ENCODE results near the gene ATP2C1.

The ATP2C1 gene

DNA sequence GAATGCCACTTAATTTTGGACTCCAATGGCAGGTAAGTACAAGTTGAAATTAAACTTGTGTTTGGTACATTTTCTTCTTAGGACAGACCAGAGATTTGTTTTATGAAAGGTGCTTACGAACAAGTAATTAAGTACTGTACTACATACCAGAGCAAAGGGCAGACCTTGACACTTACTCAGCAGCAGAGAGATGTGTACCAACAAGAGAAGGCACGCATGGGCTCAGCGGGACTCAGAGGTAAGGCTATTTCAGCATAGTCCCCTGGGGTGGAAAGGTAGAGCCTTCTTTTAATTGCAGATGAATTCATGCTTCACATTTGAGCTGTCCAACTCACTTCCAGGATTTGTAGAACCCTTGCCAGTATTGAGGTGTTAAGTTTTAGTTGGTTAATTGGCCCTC, 81.4 kb downstream of the ATP2C1 start:
- TF ChIP-seq, protein P1, sequence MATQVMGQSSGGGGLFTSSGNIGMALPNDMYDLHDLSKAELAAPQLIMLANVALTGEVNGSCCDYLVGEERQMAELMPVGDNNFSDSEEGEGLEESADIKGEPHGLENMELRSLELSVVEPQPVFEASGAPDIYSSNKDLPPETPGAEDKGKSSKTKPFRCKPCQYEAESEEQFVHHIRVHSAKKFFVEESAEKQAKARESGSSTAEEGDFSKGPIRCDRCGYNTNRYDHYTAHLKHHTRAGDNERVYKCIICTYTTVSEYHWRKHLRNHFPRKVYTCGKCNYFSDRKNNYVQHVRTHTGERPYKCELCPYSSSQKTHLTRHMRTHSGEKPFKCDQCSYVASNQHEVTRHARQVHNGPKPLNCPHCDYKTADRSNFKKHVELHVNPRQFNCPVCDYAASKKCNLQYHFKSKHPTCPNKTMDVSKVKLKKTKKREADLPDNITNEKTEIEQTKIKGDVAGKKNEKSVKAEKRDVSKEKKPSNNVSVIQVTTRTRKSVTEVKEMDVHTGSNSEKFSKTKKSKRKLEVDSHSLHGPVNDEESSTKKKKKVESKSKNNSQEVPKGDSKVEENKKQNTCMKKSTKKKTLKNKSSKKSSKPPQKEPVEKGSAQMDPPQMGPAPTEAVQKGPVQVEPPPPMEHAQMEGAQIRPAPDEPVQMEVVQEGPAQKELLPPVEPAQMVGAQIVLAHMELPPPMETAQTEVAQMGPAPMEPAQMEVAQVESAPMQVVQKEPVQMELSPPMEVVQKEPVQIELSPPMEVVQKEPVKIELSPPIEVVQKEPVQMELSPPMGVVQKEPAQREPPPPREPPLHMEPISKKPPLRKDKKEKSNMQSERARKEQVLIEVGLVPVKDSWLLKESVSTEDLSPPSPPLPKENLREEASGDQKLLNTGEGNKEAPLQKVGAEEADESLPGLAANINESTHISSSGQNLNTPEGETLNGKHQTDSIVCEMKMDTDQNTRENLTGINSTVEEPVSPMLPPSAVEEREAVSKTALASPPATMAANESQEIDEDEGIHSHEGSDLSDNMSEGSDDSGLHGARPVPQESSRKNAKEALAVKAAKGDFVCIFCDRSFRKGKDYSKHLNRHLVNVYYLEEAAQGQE (IDR thresholded peaks at IDR 0.05; ENCODE audit: insufficient read depth in 1 of 2, low read depth in 2 of 2, low read length in 2 of 2) = no peak
- TF ChIP-seq POLR2AphosphoS5 (IDR thresholded peaks at IDR 0.05; ENCODE audit: low read depth, low read length) = no peak
- no peak for TF ChIP-seq FOXP2 (optimal IDR thresholded peaks at IDR 0.05; ENCODE audit: borderline replicate concordance, extremely low read depth, extremely low read length, insufficient read depth)
- no peak for TF ChIP-seq SIN3A (IDR thresholded peaks at IDR 0.05; ENCODE audit: borderline replicate concordance, insufficient read depth, low read length)
- no peak for TF ChIP-seq TAF1 (IDR thresholded peaks at IDR 0.05; ENCODE audit: borderline replicate concordance, insufficient read depth, low read length)

DNA sequence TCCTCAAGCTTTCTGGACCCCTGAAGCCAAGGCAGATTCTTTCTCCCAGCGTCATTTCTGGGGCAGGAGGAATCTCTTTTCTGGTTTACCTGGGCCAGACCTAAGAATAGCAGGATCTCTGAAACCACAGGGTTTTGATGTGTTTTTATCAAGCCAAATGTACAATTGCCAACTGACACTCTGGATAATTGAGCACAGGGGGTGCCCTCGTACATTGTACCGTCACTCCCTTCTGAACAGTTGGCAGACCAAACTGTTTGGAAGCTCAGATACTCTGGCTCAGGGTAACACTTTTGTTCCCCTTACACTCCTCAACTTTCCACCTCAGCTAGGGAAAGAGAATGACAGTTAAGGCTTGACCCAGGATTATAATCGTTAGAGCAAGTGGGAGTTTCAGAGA, 82.8 kb downstream of the ATP2C1 start:
- TF ChIP-seq, protein P1 (IDR thresholded peaks at IDR 0.05; ENCODE audit: insufficient read depth in 1 of 2, low read depth in 2 of 2, low read length in 2 of 2) = no peak
- TF ChIP-seq SIN3A (IDR thresholded peaks at IDR 0.05; ENCODE audit: borderline replicate concordance, insufficient read depth, low read length) (no peak), TAF1 (IDR thresholded peaks at IDR 0.05; ENCODE audit: borderline replicate concordance, insufficient read depth, low read length) (no peak), POLR2AphosphoS5 (IDR thresholded peaks at IDR 0.05; ENCODE audit: low read depth, low read length) (no peak), FOXP2 (optimal IDR thresholded peaks at IDR 0.05; ENCODE audit: borderline replicate concordance, extremely low read depth, extremely low read length, insufficient read depth) (no peak)

DNA sequence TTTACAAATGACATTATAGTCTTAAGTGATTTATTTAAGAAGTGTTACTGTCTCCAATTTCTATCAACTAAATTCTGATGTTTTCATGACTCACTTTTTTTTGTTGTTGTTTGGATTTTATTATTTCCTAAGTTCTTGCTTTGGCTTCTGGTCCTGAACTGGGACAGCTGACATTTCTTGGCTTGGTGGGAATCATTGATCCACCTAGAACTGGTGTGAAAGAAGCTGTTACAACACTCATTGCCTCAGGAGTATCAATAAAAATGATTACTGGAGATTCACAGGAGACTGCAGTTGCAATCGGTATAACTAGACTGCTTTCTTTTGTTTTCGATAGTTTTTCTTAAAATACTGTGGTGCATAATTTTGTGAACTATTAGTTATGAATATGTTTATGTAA, 85.2 kb downstream of the ATP2C1 start:
- TF ChIP-seq SIN3A (IDR thresholded peaks at IDR 0.05; ENCODE audit: borderline replicate concordance, insufficient read depth, low read length) = no peak
- TF ChIP-seq, protein P1 (IDR thresholded peaks at IDR 0.05; ENCODE audit: insufficient read depth in 1 of 2, low read depth in 2 of 2, low read length in 2 of 2) = no peak
- no peak for TF ChIP-seq TAF1 (IDR thresholded peaks at IDR 0.05; ENCODE audit: borderline replicate concordance, insufficient read depth, low read length)
- TF ChIP-seq FOXP2 (optimal IDR thresholded peaks at IDR 0.05; ENCODE audit: borderline replicate concordance, extremely low read depth, extremely low read length, insufficient read depth) = no peak
- no peak for TF ChIP-seq POLR2AphosphoS5 (IDR thresholded peaks at IDR 0.05; ENCODE audit: low read depth, low read length)

DNA sequence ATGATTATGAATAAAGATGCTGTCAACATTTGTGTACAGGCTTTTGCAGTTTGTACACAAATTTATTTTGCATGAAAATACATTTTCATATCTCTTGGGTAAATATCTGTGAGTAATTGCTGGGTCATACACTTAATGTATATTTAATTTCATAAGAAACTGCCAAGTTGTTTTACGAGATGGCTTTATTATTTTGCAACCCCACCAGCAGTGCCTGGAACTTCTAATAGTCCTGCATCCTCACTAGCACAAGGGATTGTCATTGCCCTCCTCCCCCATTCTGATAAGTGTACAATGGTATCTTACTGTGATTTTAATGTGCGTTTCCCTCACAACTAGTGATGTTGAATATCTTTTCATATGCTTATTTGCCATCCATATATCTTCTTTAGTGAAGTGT, 87.6 kb downstream of the ATP2C1 start:
- TF ChIP-seq FOXP2 (optimal IDR thresholded peaks at IDR 0.05; ENCODE audit: borderline replicate concordance, extremely low read depth, extremely low read length, insufficient read depth) = no peak
- no peak for TF ChIP-seq TAF1 (IDR thresholded peaks at IDR 0.05; ENCODE audit: borderline replicate concordance, insufficient read depth, low read length)
- no peak for TF ChIP-seq SIN3A (IDR thresholded peaks at IDR 0.05; ENCODE audit: borderline replicate concordance, insufficient read depth, low read length)
- TF ChIP-seq, protein P1 (IDR thresholded peaks at IDR 0.05; ENCODE audit: insufficient read depth in 1 of 2, low read depth in 2 of 2, low read length in 2 of 2) = no peak
- TF ChIP-seq POLR2AphosphoS5 (IDR thresholded peaks at IDR 0.05; ENCODE audit: low read depth, low read length) = no peak

DNA sequence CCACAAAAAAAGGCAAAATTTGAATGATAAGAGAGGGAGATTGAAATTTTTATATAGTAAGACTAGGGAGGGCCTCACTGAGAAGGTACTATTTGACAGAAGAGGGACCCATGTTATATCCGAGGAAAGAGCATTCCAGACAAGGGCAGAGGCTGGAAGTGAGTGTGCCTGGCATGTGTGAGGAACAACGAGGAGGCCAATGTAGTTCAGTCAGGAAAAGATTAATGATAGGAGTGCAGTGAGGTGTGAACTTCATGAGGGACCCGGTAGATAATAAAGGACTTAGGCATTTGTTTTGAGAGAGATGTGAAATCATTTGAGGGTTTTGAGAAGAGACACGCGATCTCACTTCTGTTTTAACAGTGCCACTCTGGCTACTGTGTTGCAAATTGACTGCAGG, 96.4 kb downstream of the ATP2C1 start:
- TF ChIP-seq TAF1 (IDR thresholded peaks at IDR 0.05; ENCODE audit: borderline replicate concordance, insufficient read depth, low read length) (no peak), POLR2AphosphoS5 (IDR thresholded peaks at IDR 0.05; ENCODE audit: low read depth, low read length) (no peak), SIN3A (IDR thresholded peaks at IDR 0.05; ENCODE audit: borderline replicate concordance, insufficient read depth, low read length) (no peak), FOXP2 (optimal IDR thresholded peaks at IDR 0.05; ENCODE audit: borderline replicate concordance, extremely low read depth, extremely low read length, insufficient read depth) (no peak)
- TF ChIP-seq, protein P1 (IDR thresholded peaks at IDR 0.05; ENCODE audit: insufficient read depth in 1 of 2, low read depth in 2 of 2, low read length in 2 of 2) = no peak

All from PFSK-1 (cell line).